Panc1 (cell line): ENCODE measurements around the gene ZBTB40.

Experiments
- CTCF ChIP-seq: fragments of 450-650 bp; IDR thresholded peaks from 2 replicates; pipeline ENCODE4 v1.5.1; 2017; ENCODE audit warnings: mild to moderate bottlenecking
- POLR2AphosphoS5 ChIP-seq: IDR thresholded peaks from 2 replicates; pipeline ENCODE4 v1.6.1; 2012; ENCODE audit warnings: mild to moderate bottlenecking, low read depth, low read length, moderate library complexity
- REST ChIP-seq, 2 experiments: IDR thresholded peaks; 2 replicates each; pipeline ENCODE4 v1.6.1; 2011 to 2012; ENCODE audit warnings: low read depth in 2 of 2, control low read depth in 1 of 2, low read length in 1 of 2, mild to moderate bottlenecking in 1 of 2, moderate library complexity in 1 of 2; ENCODE audit not compliant: insufficient read depth in 1 of 2
- SIN3A ChIP-seq: IDR thresholded peaks from 2 replicates; pipeline ENCODE4 v1.6.1; 2012; ENCODE audit warnings: low read depth, mild to moderate bottlenecking, low read length, moderate library complexity, borderline replicate concordance; ENCODE audit not compliant: insufficient read depth

- TF ChIP-seq REST (IDR thresholded peaks at IDR 0.05; ENCODE audit: insufficient read depth in 1 of 2, low read depth in 2 of 2, low read length in 1 of 2) (no peak), SIN3A (no peak), CTCF (no peak), POLR2AphosphoS5 (no peak)
Observed at GRCh38 chr1:22518379-22518778, 66.7 kb downstream of the ZBTB40 start.
